Endothelial cell of umbilical vein (primary cell): ENCODE data around the gene ATG7.

Experiments used
- EZH2 ChIP-seq: IDR thresholded peaks from 2 replicates; pipeline ENCODE4 v1.6.1; 2012; ENCODE audit warnings: borderline replicate concordance, low read depth, mild to moderate bottlenecking, moderate library complexity, low read length, inconsistent platforms; ENCODE audit not compliant: severe bottlenecking
- GATA2 ChIP-seq: IDR thresholded peaks from 2 replicates; pipeline ENCODE4 v1.7.0; 2011; ENCODE audit warnings: low read depth, mild to moderate bottlenecking, moderate library complexity, mixed read lengths, low read length; ENCODE audit not compliant: insufficient read length, insufficient read depth
- POLR2A ChIP-seq: IDR thresholded peaks from 2 replicates; pipeline ENCODE4 v1.6.1; 2012; ENCODE audit warnings: low read depth, mild to moderate bottlenecking, control low read depth, low read length
- POLR2AphosphoS5 ChIP-seq: IDR thresholded peaks from 2 replicates; pipeline ENCODE4 v1.6.1; 2012; ENCODE audit warnings: low read depth, mild to moderate bottlenecking, control low read depth, low read length, moderate library complexity; ENCODE audit not compliant: insufficient read depth
- TF ChIP-seq, protein P1 (sequence below), 2 donors: IDR thresholded peaks; 1 replicate in 1 of 2; 2 replicates in 1 of 2; pipeline ENCODE4 v1.5.1; 2011; ENCODE audit warnings: low read length in 2 of 2, mild to moderate bottlenecking in 2 of 2, moderate library complexity in 2 of 2, control low read depth in 1 of 2, inconsistent platforms in 1 of 2, low read depth in 1 of 2; ENCODE audit not compliant: insufficient read depth in 1 of 2; ENCODE audit errors: extremely low read depth in 1 of 2
- TF ChIP-seq, protein P2 (sequence below): IDR thresholded peaks from 2 replicates; pipeline ENCODE4 v1.6.1; 2011; ENCODE audit not compliant: insufficient read depth, insufficient read length

DNA sequence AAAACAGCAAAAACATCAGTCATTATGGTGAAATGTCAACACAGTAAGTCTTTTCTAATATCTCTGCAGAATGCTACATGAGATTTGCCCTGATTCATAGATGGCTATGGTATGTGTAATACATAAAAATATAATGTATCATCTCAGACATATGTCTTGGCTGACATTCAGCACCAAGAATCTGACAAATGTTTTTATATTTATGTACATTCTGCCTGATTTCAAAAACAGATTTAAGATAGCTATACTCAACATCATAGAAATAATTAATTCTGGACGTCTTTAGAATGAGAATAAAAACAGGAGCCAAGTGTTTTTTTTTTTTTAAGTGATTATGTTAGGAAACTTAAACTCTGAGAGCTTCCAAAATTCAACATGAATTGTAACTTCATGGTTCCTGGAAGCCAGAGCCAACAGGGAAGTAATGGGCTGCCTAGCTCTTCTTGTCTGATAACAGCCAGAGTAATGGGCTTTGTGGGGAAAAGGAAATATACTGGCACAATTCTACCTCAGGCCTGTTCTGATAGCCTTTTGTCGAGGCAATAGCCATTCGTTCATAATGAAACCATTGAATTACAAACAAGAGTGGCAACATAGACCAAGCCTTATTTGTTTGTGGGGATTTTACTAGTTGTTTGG is 187.1 kb downstream of the ATG7 start:
- TF ChIP-seq, protein P1, sequence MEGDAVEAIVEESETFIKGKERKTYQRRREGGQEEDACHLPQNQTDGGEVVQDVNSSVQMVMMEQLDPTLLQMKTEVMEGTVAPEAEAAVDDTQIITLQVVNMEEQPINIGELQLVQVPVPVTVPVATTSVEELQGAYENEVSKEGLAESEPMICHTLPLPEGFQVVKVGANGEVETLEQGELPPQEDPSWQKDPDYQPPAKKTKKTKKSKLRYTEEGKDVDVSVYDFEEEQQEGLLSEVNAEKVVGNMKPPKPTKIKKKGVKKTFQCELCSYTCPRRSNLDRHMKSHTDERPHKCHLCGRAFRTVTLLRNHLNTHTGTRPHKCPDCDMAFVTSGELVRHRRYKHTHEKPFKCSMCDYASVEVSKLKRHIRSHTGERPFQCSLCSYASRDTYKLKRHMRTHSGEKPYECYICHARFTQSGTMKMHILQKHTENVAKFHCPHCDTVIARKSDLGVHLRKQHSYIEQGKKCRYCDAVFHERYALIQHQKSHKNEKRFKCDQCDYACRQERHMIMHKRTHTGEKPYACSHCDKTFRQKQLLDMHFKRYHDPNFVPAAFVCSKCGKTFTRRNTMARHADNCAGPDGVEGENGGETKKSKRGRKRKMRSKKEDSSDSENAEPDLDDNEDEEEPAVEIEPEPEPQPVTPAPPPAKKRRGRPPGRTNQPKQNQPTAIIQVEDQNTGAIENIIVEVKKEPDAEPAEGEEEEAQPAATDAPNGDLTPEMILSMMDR (IDR thresholded peaks at IDR 0.05; ENCODE audit: extremely low read depth in 1 of 2, insufficient read depth in 1 of 2, low read depth in 1 of 2, low read length in 2 of 2): no peak
- TF ChIP-seq POLR2A (no peak), EZH2 (no peak), POLR2AphosphoS5 (no peak), GATA2 (no peak)
- TF ChIP-seq, protein P2, sequence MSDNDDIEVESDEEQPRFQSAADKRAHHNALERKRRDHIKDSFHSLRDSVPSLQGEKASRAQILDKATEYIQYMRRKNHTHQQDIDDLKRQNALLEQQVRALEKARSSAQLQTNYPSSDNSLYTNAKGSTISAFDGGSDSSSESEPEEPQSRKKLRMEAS: no peak
